A549 treated with dexamethasone at 1 μM for 4 hours (cell line): ENCODE measurements around the gene ABCA7. TPM values are rescaled to one million over a fixed set of nuclear protein-coding genes. Genes with fewer than 3 reads are reported as not detected.

Experiments
- total RNA-seq: library from RNA; stranded (reverse); fragments of 200-300 nt; extraction: Qiagen RNA extraction; gene quantifications from 5 replicates; pipeline ENCODE4 v1.2.3, GENCODE V29; 2022

The ABCA7 gene, protein sequence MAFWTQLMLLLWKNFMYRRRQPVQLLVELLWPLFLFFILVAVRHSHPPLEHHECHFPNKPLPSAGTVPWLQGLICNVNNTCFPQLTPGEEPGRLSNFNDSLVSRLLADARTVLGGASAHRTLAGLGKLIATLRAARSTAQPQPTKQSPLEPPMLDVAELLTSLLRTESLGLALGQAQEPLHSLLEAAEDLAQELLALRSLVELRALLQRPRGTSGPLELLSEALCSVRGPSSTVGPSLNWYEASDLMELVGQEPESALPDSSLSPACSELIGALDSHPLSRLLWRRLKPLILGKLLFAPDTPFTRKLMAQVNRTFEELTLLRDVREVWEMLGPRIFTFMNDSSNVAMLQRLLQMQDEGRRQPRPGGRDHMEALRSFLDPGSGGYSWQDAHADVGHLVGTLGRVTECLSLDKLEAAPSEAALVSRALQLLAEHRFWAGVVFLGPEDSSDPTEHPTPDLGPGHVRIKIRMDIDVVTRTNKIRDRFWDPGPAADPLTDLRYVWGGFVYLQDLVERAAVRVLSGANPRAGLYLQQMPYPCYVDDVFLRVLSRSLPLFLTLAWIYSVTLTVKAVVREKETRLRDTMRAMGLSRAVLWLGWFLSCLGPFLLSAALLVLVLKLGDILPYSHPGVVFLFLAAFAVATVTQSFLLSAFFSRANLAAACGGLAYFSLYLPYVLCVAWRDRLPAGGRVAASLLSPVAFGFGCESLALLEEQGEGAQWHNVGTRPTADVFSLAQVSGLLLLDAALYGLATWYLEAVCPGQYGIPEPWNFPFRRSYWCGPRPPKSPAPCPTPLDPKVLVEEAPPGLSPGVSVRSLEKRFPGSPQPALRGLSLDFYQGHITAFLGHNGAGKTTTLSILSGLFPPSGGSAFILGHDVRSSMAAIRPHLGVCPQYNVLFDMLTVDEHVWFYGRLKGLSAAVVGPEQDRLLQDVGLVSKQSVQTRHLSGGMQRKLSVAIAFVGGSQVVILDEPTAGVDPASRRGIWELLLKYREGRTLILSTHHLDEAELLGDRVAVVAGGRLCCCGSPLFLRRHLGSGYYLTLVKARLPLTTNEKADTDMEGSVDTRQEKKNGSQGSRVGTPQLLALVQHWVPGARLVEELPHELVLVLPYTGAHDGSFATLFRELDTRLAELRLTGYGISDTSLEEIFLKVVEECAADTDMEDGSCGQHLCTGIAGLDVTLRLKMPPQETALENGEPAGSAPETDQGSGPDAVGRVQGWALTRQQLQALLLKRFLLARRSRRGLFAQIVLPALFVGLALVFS (N-terminal part only)
- 11.1 to 20.7 TPM (median 16.9 TPM) in 5 replicates for total RNA-seq

GRCh38 chr19:1039646-1040475 lies at the start of gene ABCA7:
ABCA7 (plus strand) TSS chr19:1040107; CDS start chr19:1041362, 1,255 bp downstream.

GRCh38 chr19:1000095-1000494 lies 39.8 kb upstream of the ABCA7 start, which contains the start of gene GRIN3B:
GRIN3B (plus strand) TSS chr19:1000419; CDS start chr19:1000438, 19 bp downstream.

GRCh38 chr19:1020868-1021425 lies 19.0 kb upstream of the ABCA7 start, which contains the start of gene TMEM259:
TMEM259 (minus strand) TSS chr19:1021123; CDS start chr19:1020996, 127 bp downstream.

GRCh38 chr19:1025960-1026782 lies 13.7 kb upstream of the ABCA7 start, which contains the start of gene CNN2:
CNN2 (plus strand) TSS chr19:1026608; CDS start chr19:1026662, 54 bp downstream.

DNA sequence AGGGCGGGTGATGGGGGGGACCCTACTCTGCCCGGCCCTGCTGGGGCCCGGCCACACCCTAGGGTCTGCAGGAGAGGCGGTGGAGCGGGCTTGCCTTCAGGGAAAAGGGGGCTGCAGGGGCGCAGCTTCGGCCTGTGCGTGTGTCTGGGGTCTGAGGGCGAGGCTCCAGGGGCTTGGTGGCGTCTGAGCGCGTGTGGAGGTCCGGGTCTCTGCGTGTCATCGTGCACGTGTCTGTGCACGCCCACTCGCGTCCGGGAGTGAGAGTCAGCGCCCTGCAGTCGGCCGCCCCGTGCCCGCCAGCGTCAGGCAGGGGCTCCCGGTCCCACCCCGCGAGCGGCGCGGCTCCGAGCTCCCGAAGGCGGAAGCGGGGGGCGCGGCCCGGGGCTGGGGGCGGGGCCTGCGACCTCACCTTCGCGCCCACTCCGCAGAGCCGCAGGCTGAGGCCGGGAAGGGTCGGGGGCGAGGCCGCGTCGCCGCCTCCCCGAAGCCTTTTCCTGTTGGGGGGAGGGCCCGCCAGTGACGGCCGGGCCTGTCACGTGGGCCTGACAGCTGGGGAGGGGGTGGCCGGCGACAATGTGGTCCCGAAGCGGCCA lies 26.9 kb downstream of the ABCA7 start, which contains the start of gene ARHGAP45:
TSS of gene ARHGAP45 (plus strand) at position 420 of the 593 bp plus-strand sequence. CDS start 239 bp downstream, outside the sequence.

DNA sequence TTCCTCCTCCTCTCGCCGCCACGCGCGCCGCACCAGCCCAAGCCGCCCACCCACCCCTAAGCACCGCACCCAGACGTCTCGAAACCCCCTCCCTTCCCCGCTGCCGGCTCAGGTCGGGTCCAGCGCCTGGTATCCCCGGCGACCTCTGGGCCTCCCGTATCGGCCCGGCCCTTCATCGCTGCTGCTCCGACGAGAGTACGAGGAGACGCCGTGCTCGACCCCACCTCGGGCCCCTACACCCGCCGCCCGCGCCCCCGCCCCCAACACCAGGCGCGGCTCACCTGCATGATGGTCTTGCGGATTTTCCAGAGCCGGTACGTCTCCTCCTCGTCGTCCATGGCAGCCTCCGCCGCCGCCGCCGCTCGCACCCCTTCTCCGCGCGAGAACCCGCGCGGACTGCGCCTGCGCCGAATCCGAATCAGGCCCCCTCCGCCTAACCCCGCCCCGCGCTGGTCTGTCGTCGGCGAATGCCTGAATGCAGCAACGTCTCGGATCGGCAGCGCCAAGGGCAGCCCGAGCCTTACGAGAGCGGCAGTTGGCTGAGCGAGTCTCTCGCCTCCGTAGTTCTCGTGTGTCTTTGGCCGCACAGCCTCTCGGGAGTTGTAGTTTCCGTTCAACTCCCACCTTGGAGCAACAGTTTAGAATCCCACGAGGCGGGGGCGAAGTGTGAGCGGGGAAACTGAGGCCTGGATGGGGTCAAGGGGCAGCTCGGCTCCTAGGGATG lies 55.2 kb downstream of the ABCA7 start, which contains the start of gene POLR2E:
TSS of gene POLR2E (minus strand) at position 398 of the 724 bp plus-strand sequence. CDS start at position 338, 60 bp downstream.

GRCh38 chr19:1103708-1104310 lies 63.9 kb downstream of the ABCA7 start, which contains the start of gene GPX4:
GPX4 (plus strand) TSS chr19:1103994; CDS start chr19:1104044, 50 bp downstream.

Other genes with a start within 250 kb of the ABCA7 start
- 179 to 224 TPM (median 212 TPM) in 5 replicates for gene PTBP1, start 242.7 kb upstream of the ABCA7 start, total RNA-seq
- gene PLPPR3, start 218.2 kb upstream of the ABCA7 start, total RNA-seq = 2.6 to 5.1 TPM (median 3.6 TPM) in 5 replicates
- gene AZU1, start 212.3 kb upstream of the ABCA7 start, total RNA-seq = 0.20 to 0.28 TPM (median 0.24 TPM) in 4 of 5 replicates, not detected in the other
- 0.17 to 0.66 TPM (median 0.42 TPM) in 5 replicates for gene PRTN3, start 199.1 kb upstream of the ABCA7 start, total RNA-seq
- 0.09 to 0.23 TPM (median 0.17 TPM) in 4 of 5 replicates, not detected in the other for gene ELANE, start 187.8 kb upstream of the ABCA7 start, total RNA-seq
- 10.1 to 20.7 TPM (median 16.8 TPM) in 5 replicates for gene CFD, start 180.4 kb upstream of the ABCA7 start, total RNA-seq
- 12.6 to 23.8 TPM (median 22.5 TPM) in 5 replicates for gene MED16, start 146.9 kb upstream of the ABCA7 start, total RNA-seq
- gene RNU6-9, start 146.6 kb upstream of the ABCA7 start, total RNA-seq = not detected in 5 replicates
- gene R3HDM4, start 126.9 kb upstream of the ABCA7 start, total RNA-seq = 24.0 to 40.9 TPM (median 35.3 TPM) in 5 replicates
- 0.19 to 0.43 TPM (median 0.21 TPM) in 5 replicates for gene KISS1R, start 122.8 kb upstream of the ABCA7 start, total RNA-seq
- gene ARID3A, start 114.1 kb upstream of the ABCA7 start, total RNA-seq = 2.8 to 6.6 TPM (median 5.6 TPM) in 5 replicates
- 39.8 to 62.3 TPM (median 57.5 TPM) in 5 replicates for gene WDR18, start 55.8 kb upstream of the ABCA7 start, total RNA-seq
- gene GRIN3B, start 39.7 kb upstream of the ABCA7 start, total RNA-seq = 1.7 to 3.9 TPM (median 3.0 TPM) in 5 replicates
- 62.1 to 144 TPM (median 130 TPM) in 5 replicates for gene TMEM259, start 19.0 kb upstream of the ABCA7 start, total RNA-seq
- not detected in 5 replicates for gene RNU6-2, start 18.6 kb upstream of the ABCA7 start, total RNA-seq
- 93.3 to 117 TPM (median 109 TPM) in 5 replicates for gene CNN2, start 13.5 kb upstream of the ABCA7 start, total RNA-seq
- 2.8 to 6.4 TPM (median 5.2 TPM) in 5 replicates for gene ARHGAP45, start 27.1 kb downstream of the ABCA7 start, total RNA-seq
- gene POLR2E, start 55.3 kb downstream of the ABCA7 start, total RNA-seq = 202 to 261 TPM (median 248 TPM) in 5 replicates
- 425 to 537 TPM (median 506 TPM) in 5 replicates for gene GPX4, start 63.9 kb downstream of the ABCA7 start, total RNA-seq
- 18.1 to 33.6 TPM (median 32.9 TPM) in 5 replicates for gene SBNO2, start 134.2 kb downstream of the ABCA7 start, total RNA-seq
- gene STK11, start 165.7 kb downstream of the ABCA7 start, total RNA-seq = 29.4 to 42.3 TPM (median 38.7 TPM) in 5 replicates
- gene CBARP, start 197.9 kb downstream of the ABCA7 start, total RNA-seq = 1.9 to 5.3 TPM (median 4.0 TPM) in 5 replicates
- 78.2 to 173 TPM (median 164 TPM) in 5 replicates for gene ATP5F1D, start 201.6 kb downstream of the ABCA7 start, total RNA-seq
- 46.2 to 71.8 TPM (median 63.4 TPM) in 5 replicates for gene MIDN, start 208.5 kb downstream of the ABCA7 start, total RNA-seq
- 102 to 197 TPM (median 115 TPM) in 5 replicates for gene CIRBP, start 229.2 kb downstream of the ABCA7 start, total RNA-seq
- 46.5 to 92.2 TPM (median 76.5 TPM) in 5 replicates for gene FAM174C, start 235.4 kb downstream of the ABCA7 start, total RNA-seq
- 0.88 to 2.2 TPM (median 2.1 TPM) in 5 replicates for gene EFNA2, start 245.8 kb downstream of the ABCA7 start, total RNA-seq